ENCODE measurements around the gene CD101. TPM values are rescaled to one million over a fixed set of nuclear protein-coding genes. Genes with fewer than 3 reads are reported as not detected.

The CD101 gene
- total RNA-seq, 1 experiment from 2014 or later, result 0.48 TPM

DNA sequence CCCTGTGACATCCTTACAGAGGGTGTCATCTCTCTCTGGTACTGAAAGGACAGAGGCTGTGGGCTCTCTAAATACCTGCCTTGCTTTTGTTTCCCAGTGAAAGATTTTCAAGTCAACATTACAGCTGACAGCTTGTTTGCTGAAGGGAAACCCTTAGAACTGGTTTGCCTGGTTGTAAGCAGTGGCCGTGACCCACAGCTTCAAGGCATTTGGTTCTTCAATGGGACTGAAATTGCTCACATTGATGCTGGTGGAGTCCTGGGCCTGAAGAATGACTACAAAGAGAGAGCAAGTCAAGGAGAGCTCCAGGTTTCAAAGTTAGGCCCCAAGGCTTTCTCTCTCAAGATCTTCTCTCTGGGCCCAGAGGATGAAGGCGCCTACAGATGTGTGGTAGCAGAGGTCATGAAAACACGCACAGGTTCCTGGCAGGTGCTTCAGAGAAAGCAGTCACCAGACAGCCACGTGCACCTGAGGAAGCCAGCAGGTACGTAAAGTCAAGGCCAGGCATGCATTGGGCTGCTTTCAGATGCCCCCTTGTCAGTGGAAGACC is 11.8 kb downstream of the CD101 start:
- DNase-seq (ENCODE audit: low read depth), result no peak

DNA sequence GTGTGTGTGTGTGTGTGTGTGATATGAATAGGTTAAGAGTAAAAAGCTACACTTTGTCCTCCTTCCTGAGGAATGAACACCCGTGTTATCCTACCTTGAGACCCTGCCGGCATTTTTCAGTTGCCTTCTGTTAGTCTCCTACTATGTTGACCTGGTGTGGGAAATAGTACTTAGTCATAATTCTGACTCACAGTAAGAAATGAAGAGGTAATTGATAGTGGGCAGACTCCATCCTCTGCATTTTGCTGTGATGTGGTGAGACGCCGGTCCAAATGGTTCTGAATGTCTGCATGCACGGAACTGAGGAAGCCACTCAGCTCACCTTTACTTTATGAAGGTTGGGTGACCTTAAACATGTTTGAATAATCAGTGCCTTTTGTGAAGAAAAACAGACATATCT is 12.6 kb downstream of the CD101 start:
- DNase-seq (ENCODE audit: low read depth), result peak; percentile 52

DNA sequence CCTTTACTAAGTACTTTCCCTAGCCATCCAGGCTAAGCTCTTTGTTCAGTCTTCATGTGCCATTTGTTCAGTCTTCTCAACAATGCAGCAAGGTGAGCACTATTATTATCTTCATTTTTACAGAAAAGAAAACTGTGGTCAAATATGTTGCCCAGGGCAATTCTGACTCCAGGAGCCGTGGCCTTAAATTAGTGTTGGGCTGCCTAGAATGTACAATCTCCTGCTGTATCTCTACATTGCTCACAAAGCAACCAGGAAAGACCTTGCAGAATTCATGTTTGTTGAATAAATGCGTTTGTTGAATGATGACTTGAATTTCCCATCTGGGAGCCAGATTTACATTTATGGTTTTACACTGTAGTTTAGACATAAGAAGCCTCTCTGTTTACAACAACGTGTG is 14.2 kb downstream of the CD101 start:
- DNase-seq (ENCODE audit: low read depth), result no peak

DNA sequence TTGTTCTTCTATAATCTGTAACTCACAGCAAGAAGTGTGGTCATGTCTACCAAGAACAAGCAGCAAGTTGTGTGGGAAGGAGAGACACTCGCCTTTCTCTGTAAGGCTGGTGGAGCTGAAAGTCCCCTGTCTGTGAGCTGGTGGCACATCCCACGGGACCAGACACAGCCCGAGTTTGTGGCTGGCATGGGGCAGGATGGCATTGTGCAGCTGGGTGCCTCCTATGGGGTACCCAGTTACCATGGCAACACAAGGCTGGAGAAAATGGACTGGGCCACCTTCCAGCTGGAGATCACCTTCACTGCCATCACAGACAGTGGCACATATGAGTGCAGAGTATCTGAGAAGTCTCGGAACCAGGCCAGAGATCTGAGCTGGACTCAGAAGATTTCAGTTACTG is 15.5 kb downstream of the CD101 start:
- no peak for DNase-seq (ENCODE audit: low read depth)

DNA sequence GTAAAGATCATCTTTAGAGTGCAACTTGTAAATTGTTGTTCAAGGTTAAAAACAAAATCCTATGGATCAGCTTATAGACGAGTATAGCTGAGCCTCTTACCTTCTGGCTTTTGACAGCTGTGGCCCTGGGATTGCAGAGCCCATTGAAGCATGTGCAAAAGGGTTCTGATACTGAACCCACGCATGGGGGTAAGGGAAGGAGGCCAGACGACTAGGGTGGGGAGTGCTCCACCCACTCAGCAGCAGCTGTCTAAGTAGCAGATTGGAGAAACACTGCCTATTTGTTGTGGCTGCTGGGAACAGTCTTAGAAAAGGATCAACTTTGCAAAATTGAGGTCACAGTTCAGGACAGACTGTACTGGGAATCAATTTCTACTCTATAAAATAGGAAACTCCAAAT is 16.1 kb downstream of the CD101 start:
- DNase-seq (ENCODE audit: low read depth), result no peak

DNA sequence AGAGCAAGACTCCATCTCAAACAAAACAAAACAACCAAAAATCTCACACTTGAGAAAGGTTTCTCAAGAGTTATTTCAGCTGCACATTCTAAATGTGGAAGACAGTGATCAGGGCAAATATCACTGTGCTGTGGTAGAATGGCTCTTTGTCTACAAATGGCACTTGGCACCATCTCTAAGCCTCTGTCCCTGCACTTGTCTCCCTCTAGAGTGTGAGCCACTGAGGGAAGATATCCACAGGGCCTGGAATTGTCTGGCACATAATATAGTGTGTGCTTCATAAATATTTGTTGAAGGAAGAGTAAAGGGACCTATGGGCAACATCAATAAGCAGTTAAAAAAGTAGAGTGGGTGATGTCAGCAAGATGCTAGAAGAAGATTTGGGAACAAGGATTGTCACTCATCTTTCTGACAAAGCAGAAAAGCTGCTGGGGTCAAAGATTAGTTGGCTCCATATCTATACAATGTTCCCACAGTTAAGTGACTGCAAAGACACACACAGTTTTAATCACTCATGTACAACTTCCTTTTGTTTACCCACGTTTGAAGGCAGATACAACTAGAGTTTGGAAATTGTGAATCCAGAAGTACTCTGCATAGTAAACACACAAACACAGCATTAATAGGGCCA is 19.1 kb downstream of the CD101 start:
- no peak for DNase-seq (ENCODE audit: low read depth)

DNA sequence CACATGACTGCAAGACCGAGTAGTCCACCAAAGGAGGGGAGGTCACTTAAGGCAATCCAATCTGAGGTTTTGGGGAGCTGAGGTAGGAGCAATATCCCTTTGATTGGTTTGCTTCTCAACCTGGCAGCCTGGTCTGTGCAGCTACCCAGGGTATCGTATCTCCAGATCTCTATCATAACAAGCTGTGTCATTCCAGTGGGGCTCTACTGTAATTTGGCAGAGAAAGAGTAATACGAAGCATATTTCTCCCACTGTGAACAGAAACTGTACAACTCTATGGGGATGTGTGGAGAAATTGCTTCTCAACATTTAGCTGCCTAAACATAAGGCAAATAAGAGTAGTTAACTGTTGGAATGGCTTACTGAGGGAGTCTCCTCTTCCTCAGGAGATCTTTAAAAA is 20.6 kb downstream of the CD101 start:
- no peak for DNase-seq (ENCODE audit: low read depth)

DNA sequence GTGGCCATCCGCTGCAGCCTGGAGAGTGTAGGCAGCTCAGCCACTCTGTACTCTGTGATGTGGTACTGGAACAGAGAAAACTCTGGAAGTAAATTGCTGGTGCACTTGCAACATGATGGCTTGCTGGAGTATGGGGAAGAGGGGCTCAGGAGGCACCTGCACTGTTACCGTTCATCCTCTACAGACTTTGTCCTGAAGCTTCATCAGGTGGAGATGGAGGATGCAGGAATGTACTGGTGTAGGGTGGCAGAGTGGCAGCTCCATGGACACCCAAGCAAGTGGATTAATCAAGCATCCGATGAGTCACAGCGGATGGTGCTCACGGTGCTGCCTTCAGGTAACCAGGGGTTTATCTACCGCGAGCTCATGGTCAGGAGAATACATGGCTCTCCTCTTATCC is 24.0 kb downstream of the CD101 start:
- no peak for DNase-seq (ENCODE audit: low read depth)

DNA sequence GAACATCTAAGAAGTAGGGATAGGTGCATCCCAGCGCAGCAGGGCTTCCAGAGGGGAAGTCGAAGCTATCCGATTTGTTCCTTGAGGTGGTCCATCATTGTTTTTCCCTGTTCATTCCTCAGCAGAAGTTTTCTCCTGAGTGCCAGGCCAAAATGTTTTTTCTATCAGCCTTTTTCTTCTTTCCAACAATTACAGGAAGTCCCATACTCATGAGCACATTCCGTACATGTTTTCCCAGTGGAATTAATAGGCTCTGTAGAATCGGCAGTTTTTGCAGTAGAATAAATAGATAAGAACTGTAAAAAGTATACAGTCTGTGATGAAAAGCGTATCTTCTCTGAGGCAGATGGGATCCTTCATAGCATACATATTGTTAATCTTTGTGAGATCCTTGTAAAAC is 24.8 kb downstream of the CD101 start:
- no peak for DNase-seq (ENCODE audit: low read depth)

DNA sequence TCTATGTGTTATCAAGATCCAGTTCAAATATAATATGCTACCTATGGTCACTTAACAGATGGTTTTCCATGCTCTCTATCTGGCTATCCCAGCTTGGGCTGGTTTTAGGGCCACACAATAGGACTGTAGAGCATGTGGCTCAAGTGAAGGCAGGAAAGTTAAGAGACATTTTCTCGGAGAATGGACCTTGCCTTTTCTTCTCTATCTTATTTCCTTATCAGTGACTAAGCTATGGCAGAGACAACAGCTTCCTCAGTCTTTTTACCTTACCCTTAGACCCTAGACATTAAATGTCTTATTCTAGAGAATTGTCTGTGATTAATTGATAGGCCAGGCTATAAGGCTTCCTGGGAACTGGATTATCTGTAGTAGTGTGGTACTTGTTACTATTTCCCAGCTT is 28.1 kb downstream of the CD101 start:
- DNase-seq (ENCODE audit: low read depth), result no peak

DNA sequence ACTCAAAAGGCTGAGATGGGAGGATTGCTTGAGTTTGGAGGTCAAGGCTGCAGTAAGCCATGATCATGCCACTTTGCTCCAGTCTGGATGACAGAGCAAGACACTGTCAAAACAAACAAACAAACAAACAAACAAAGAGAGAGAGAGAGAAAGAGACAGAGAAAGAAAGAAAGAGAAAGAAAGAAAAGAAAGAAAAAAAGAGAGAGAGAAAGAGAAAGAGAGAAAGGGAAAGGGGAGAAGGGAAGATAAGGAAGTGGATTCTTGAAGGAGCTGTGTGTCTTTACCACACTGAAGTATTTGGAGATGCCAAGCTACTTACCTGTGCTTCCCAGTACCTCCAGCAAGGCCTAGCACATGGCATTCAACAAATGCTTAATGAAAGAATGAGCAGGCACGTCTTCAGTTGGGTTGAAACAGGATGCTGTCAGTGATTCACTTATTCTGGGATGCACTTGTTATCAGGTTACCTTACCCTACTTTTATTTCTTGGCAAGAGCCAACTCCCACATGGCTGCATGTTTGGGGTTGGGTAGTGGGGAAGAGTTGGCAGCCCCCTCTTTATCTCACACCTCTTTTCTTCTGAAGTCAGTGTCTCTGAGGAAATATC is 28.8 kb downstream of the CD101 start:
- DNase-seq (ENCODE audit: low read depth), result no peak

DNA sequence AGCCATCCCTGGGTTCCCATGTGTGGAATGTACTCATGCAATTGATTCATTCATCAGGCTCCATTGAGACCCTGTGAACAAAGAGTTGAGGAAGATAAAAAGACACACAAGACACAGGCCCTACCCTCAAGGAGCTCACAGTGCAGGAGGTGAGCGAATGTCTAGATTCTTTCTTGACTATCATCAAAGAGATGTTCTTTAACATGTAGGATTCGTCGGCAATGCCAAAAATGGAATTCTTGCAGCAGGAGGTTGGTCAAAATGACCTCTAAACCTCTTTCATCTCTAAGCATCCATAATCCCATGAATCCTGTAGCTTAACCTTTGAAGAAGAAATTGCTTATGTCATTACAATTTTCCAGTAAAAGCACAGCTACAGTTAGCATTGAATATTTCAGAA is 30.7 kb downstream of the CD101 start:
- no peak for DNase-seq (ENCODE audit: low read depth)

DNA sequence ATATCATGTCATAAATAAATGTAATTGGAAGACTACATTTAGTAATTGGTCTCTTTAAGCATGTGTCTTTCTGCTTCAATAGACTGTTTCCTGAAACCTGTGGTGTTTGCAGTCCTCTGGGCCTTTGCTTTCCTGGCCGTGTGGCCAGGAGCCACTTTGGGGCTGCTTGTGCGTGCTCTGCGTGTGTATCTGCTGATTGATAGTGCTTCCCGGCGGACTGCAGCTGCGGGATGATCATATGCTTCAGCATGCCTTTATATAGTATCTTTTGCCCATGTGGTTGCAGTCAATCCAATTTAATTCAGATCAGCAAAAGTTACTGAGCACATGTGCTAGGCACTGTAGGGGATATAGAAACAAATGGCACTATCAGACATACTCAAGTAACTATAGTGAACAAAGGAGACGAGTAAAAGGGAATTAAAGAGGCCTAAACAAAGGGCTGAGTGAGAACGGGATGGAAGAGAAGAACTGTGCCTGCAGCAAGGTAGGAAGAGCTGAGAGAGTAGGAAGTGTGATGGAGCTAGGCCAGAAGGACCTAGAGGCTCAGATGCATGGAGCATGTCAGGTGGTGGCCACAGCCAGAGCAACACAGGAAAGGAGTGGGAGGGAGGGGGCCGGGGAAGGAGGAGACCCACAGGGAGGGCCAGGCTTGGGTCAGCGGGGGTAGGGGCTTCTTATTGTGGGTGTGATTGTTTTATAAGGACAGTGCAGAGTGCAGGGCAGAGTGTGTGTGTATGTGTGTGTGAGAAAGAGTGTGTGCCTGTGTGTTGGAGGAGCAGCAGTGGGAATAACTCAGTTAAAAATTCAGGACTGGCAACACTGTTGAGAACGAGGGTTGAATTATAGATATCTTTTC is 31.4 kb downstream of the CD101 start:
- no peak for DNase-seq (ENCODE audit: low read depth)

DNA sequence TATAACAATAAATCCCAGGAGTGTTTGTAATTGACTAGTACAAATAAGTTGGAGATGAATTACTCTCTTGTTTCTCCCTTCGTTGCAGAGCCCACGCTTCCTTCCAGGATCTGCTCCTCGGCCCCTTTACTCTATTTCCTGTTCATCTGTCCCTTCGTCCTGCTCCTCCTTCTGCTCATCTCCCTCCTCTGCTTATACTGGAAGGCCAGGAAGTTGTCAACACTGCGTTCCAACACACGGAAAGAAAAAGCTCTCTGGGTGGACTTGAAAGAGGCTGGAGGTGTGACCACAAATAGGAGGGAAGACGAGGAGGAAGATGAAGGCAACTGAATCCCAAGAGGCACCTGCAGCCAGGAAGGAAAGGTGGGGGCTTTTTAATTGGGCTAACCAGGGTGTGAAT is 32.2 kb downstream of the CD101 start:
- DNase-seq (ENCODE audit: low read depth), result no peak

DNA sequence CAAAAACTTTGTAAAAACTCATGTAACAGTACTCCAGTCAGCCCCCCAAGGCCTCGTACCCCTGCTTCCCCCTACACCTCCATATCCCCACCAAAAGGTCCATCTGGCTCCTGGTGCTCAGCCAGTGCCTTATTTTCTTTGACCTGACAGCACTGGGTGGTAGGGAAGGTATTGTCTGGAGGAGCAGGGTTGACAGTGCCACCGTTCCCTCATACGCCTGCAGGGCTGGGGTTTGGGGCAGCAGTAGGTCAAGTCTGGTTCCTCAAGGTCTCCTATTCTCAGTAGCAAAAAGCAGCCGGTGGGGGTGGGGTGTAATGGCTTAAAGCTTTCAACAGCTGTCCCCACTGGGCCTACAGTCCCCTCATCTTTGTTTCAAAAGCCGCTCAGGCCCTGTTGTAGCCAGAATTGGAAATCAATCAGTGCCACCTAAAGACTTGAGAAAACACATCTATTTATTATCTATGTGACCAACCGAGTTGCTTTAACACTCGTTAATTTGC is 33.3 kb downstream of the CD101 start:
- DNase-seq (ENCODE audit: low read depth), result no peak

DNA sequence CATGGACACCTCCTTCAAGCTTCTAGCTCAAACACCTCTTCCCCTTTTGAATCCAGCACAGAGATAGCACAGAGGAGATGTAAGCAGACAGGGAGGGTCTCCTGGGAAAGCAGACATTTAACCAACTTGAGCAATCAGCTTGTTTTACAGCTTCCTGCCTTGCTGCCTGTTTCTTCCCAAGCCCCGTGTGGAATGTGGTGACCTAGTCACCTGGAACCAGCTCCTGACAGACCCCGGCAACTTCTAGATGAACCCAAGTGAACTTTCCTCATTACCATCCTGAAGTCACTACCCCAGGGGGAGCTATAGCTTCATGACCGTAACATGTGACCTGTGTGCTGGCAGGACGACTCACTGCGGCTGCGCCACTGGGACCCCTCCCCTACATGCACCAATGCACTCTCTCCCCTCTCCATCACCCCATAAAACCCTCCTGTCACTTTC is 34.5 kb downstream of the CD101 start:
- DNase-seq (ENCODE audit: low read depth), result no peak

DNA sequence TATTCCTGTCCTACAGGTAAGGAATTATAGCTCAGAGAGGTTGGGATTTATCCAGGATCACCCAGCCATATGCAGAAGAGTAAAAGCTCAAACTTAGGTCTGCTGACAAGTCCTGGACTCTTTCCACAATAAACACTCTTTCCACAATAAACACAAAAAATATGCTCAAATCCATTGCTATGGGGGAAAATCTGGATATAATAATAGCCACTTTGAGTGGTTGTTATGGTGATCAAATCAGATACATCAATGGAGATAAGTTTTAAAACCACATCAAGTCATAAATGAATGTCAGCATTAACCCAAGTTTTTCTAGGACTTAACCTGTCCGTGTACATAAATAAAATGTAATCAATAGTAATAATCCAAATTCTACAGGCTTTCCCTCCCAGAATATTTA is 36.2 kb downstream of the CD101 start:
- no peak for DNase-seq (ENCODE audit: low read depth)

DNA sequence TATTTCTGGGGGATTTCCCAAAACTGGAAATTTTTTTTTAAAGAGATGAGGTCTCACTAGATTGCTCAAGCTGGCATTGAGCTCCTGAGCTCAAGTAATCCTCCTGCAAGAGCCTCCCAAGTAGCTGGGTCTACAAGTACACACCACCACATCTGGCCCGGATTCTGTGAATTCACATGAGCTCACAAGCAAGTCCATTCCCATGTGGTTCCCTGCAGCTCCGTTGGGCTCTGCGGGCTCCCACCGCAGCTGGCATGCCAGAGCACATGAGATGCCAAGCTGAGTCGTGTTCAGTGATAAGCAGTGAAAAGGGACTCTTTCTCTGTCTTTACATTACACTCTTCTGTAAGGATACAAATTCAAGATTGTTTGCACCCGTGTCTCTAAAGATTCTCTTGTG is 36.7 kb downstream of the CD101 start:
- no peak for DNase-seq (ENCODE audit: low read depth)

DNA sequence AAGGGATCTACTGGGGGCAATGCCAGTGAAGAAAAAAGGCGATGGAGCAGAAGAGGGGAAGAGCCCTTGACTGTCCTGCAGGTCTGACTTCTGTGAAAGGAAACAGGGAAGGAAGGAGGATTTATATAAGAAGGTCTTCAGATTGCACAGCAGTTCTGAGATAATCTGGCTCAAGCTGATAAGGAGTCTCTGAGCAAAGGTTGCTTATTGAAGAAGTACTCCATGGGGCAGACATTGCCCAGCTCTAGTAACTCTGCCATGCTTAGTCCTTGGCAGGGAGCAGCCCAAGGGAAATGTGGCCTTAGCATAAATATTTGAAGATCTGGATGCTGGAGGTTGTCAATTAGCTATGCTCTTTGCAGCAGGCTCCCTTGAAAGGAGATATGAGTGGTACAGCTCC is 42.7 kb downstream of the CD101 start:
- DNase-seq (ENCODE audit: low read depth), result no peak

DNA sequence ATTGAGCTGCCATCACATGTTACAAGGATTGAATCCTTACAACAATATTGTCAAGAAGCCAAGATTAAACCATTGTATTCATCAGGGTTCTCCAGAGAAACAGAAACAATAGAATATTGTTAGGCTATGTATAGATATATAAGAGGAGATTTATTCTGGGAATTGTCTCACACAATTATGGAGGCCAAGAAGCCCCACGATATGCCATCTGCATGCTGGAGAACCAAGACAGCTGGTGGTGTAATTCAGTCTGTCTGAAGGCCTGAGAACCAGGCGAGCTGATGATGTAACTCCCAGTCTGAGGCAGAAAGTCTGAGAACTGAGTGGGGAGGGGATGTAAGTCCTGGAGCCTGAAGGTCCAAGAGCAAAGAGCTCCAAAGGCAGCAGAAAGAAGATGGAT is 44.1 kb downstream of the CD101 start:
- DNase-seq (ENCODE audit: low read depth), result no peak

DNA sequence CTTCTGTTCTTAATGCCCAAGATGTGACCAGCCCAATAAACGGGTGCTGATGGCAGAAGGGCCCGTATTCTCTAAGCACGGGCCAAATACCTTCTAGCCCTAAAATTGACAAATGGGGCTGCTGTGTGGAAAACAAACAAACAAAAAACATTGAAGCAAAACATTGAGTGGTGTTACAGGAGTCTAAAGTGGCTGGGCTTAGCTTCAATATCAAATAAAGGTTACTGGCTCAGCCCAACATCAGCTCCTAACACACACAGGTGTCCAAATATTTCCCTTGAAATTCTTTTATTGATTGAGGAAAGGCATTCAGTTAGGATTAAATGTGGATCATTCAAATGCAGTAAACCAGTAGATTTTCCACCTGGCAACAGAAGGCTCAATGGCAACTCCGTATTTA is 45.2 kb downstream of the CD101 start:
- no peak for DNase-seq (ENCODE audit: low read depth)

DNA sequence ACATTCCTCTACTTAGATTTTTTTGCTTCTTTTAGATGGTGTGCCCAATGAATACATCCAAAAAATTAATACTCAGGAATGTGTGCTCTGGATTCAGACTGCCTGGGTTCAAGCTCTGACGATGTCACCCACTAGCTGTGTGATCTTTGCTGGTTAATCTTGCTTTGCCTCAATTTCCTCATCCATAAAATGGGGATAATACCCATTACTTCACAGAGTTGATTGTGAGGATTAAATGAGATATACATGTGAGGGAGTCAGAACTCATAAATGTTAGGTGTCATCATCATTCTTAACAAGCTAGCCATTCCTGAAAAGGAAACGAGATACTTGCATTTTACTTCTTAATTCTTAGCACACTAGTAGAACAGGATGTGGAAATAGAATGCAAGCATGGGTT is 45.7 kb downstream of the CD101 start:
- no peak for DNase-seq (ENCODE audit: low read depth)

DNA sequence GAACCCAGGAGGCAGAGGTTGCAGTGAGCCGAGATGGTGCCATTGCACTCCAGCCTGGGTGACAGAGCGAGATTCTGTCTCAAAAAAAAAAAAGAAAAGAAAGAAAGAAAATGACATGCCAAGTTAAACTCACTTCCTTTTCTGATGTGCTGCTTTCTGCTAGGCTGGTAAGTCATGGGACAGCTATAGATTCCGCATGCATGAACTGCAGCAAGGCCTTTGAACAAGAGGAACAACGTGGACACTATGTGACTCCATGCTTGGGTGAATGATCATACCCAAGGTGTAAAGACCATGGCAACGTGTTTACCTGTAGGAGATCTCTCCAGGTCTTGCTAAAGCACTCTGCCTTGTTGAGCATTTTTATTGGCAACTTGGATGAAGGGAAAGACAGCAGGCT is 48.3 kb downstream of the CD101 start:
- no peak for DNase-seq (ENCODE audit: low read depth)

Data from RPMI7951 (cell line).